HG02852 (cell line): ENCODE data around the gene RHOF.
A peak's percentile ranks its signal among the peaks of the same experiment; 100 is the strongest.
"Not testable (repeated sequence)": the region's sequence is repeated elsewhere in the genome, so short reads cannot be mapped to it uniquely, and the experiment has no call there.

Experiments used
- ATAC-seq: cut with Tn5 transposase; IDR thresholded peaks from one replicate; pipeline ENCODE4 v1.9.1; 2021; ENCODE audit warnings: mild to moderate bottlenecking, moderate library complexity; ENCODE audit not compliant: unreplicated experiment

RHOF gene

GRCh38 chr12:121793838-121794533 lies 498 bp upstream of the RHOF start:
- peak; percentile 45 for ATAC-seq

- no peak for ATAC-seq
These were observed 665 bp downstream of the RHOF start for GRCh38 chr12:121792607-121793439.

DNA sequence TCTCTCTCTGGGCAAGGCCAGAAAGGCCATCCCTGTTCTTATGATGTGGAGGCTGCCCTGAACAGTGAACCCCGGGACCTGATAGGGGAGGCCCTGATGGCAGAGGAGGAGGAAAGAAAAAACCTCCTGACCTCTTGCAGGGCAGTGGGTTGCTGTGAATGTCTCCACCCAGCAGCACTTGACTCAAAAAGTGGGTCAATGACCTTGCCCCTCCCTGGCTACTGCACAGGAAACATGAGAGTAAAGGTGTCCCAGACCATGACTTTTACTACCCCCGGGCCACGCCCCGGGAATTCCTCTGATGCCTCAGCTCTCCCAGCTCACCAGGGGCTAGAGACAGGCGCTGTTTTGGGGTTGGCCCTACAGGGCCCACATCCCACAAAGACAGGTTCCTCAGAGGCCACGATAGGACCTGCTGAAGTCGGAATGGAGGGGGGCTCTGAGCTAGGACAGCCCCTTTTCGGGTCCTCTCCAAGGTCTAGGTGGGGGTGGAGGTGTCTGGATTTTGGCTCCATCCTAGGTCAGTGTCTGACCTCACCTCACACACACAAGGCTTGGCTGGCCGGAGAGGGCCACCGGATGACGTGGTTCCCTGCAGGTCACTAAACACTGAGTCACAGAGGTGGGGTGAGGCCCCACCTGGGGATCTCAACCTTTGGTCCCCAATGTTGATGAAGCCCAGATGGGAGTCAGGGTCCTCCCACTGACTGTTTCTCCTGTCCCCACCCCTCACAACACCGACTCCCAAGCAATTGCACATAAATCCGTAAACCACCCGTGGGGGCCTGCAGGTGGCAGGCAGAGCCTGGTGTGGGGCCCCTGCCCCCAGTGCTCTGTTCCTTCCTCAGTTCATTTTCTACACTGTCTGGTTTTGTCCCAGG lies 1.6 kb downstream of the RHOF start:
- ATAC-seq, result no peak

DNA sequence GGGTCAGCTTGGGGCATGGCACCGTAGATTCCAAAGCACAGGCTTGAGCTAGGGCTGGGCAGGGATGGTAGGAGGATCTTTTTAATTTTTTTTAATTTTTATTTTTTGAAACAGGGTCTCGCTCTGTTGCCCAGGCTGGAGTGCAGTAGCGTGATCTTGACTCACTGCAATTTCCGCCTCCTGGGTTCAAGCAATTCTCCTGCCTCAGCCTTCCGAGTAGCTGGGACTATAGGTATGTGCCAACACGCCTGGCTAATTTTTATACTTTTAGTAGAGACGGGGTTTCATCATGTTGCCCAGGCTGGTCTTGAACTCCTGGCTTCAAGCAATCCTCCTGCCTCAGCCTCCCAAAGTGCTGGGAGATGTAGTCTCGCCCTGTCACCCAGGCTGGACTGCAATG lies 2.7 kb downstream of the RHOF start:
- not testable (repeated sequence) for ATAC-seq

- ATAC-seq, result peak; percentile 39
These were observed 3.4 kb downstream of the RHOF start for GRCh38 chr12:121789800-121790728.

DNA sequence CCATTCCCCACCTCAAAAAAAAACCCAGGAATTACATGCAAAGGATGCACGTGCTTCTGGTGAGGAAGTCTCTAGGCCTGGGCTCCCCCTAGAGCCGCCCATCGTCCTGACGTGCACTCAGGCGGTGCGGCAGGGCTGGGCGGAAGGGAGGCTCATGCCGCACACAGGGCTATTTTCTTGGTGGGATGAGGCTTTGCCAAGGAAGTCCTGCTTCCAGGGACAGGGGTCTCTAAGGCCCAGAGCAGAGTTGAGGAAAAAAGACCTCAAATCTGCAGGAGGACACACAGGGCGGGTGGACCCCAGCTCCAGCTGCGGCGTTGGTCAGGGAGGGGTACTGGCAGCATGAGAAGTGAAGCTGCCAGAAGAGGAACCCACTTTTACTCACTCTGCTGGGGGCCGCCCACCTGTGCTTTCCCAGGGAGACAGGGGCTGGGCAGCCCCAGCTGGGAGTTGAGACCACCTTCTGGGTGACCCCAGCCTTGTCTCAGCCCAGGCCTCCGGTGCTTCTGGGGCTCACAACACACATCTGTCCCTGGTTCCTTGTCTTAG lies 4.2 kb downstream of the RHOF start:
- no peak for ATAC-seq

- no peak for ATAC-seq
These were observed 5.2 kb downstream of the RHOF start for GRCh38 chr12:121788176-121788818.

GRCh38 chr12:121787063-121788025 lies 6.1 kb downstream of the RHOF start:
- ATAC-seq, result no peak

DNA sequence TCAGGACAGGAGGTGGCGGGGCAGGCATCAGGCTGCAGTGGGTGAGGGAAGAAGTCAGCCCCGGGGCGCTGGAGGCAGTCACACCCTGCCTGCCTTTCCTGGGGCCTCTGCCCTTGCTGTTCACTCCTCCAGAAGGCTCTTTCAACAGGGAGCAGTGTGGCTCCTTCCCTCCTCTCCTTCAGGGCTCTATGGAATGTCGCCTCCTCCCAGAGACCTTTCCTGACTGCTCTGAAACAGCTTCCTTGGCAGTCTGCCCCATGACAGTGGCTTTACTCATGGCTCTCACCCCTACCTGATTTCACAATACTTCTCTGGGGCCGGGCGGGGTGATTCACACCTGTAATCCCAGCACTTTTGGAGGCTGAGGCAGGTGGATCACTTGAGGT lies 7.1 kb downstream of the RHOF start:
- ATAC-seq, result no peak

- no peak for ATAC-seq
These were observed 9.0 kb downstream of the RHOF start for GRCh38 chr12:121784460-121784859.

DNA sequence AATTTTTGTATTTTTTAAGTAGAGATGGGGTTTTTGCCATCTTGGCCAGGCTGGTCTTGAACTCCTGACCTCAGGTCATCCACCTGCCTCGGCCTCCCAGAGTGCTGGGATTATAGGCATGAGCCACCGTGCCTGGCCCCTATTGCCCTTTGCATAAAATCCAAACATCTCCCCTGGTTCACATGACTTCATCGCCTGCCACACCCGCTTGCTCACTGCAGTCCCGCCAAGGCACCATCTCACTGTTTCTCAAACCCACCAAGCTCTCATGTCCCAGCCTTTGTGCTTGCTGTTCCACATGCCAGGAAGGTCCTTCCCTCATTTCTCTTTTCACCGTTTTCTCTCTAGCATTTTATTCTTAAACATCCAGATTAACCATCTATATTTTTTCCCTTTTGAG lies 9.7 kb downstream of the RHOF start:
- ATAC-seq, result no peak

- ATAC-seq, result peak; percentile 54
These were observed 11.2 kb downstream of the RHOF start for GRCh38 chr12:121781998-121782979.

DNA sequence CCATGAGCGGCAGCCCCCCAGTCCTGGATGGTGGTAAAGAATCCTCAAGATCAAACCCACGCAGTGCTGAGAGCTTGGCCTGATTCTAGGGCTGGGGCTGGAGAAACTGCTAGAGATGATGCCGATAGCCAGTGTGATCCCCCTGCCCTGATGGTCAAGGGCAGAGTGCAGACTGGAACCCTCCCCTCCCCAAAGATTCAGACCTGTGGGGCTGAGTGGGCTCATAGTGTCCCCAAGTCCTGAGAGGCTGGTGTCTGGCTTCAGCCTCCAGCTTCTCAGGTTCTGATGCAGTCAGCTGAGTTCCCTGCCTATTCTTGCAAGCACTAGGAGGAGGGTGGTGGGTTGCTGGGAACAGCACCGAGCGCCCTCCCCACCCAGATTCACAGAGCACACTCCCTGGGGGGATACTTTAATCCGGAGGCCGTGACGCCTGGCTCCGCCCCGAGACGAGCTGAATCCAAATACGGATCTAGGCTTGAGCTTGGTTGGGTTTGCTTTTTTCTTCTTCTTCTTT lies 11.9 kb downstream of the RHOF start:
- ATAC-seq, result peak; percentile 9

DNA sequence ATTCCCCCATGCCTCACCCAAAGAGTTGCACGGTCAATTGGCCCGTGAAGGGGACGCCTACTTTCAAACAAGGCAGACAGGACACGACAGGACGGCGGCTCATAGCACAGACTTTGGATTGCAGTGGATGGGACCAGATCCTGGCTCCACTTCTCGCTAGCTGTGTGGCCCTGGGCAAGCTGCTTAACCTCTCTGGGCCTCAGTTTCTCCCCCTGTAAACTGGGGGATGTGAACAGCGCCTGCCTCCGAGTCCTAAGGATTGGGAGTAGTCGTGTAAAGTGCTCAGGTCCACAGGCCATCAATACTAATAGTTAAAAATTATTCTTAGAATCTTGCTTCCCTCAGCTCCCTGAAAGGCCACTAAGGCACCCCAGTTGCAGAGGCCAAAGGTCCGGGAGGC lies 13.1 kb downstream of the RHOF start:
- ATAC-seq, result no peak

DNA sequence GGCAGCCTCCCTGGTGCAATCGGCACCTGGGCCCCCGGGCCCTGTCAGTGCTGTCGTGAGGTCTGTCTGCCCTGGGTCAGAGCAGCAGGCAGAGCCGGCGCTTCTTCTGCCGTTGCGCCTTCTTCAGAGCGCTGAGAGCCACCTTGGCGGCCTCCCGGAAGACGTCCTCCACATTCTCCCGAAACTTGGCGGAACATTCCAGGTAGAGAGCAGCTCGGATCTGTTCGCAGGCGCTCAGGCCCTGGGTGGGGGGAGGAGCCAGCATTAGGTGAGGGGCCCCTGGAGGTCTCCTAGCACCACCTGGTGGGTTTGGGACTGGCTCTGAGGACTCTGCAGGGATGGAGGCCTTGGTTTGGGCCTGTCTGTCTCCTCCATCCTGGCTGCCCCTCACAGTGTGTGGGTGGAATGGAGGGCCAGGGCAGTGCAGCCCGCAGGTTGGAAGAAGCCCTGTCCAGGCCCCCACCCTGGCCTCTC lies 14.0 kb downstream of the RHOF start:
- no peak for ATAC-seq

GRCh38 chr12:121778567-121779421 lies 14.7 kb downstream of the RHOF start:
- ATAC-seq, result no peak
